C1 segment of cervical spinal cord (tissue), 14 donors: Measurements from ENCODE around the gene PAK2.
"Not testable (repeated sequence)": the region's sequence is repeated elsewhere in the genome, so short reads cannot be mapped to it uniquely, and the experiment has no call there.

Experiments used
- DNase-seq, 14 donors: peaks; one replicate each; lab custom pipeline; 2025; lab: John Stamatoyannopoulos, UW

The PAK2 gene

DNA sequence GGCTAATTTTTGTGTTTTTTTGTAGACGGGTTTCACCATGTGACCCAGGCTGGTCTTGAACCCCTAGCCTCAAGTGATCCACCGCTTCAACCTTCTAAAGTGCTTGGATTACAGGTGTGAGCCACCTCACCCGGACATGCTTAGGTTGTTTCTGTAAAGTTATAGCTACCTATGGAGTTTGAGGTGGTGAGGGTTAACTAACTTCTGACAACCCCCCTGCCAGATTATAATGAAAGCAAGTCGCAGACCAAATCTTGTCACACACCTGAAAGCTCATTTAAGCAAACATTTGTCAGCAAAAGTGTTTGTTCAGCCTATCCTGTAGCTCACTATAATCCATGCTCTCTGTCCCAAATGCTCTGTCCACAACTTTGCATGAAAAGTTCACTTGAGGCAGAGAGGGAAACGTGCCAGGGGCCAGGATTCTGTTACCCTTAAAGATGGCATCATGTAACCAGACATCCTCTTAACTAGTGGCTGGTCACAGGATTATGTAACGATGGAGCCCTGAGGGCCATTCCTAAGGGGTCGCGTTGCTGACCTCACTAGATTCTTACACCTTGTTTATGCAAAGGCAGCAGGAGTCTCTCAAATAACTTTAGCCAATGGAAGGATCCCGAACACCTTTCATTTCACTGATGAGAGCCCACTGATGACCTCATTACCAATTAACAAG, 103.9 kb downstream of the PAK2 start:
- no peak for DNase-seq

DNA sequence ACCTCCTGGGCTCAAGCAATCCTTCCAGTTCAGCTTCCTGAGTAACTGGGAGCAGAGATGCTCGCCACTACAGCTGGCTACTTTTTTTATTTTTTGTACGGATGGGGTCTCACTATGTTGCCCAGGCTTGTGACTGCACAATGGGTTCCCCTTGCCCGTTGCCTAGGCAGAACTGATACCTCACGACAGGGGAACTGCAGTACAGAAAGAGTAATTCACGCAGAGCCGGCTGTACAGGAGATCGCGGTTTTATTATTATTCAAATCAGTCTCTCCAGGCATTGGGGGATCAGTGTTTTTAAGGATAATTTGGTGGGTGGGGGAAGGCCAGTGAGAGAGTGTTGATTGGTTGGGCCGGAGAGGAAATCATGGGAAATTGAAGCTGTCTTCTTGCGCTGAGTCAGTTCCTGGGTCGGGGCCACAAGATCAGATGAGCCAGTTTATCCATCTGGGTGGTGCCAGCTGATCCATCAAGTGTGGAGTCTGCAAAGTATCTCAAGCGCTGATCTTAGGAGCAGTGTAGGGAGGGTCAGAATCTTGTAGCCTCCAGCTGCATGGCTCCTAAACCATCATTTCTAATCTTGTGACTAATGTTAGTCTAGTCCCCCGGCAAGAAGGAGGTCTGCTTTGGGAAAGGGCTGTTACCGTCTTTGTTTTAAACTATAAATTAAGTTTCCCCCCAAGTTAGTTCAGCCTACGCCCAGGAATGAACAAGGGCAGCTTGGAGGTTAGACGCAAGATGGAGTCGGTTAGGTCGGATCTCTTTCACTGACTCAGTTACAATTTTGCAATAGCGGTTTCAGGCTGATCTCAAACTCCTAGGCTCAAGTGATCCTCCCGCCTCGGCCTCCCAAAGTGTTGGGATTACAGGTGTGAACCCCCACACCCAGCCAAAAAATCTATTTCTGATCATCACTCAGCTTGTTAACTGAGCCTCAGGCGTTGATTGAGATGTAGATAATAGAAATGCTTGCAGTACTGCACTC, 104.9 kb downstream of the PAK2 start:
- not testable (repeated sequence) for DNase-seq

DNA sequence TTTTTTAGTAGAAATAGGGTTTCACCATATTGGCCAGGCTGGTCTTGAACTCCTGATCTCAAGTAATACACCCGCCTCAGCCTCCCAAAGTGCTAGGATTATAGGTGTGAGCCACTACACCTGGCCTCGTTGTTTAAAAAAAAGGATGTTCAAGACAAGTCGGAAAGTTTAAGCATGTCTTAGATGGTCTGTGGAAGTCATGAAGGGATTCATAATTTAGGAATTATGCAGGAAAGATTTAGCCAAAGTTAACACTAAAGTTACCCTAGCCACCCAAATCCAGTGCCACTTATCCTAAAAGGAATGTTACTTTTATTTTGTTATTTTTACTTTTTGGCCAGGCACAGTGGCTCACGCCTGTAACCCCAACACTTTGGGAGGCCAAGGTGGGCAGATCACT, 108.7 kb downstream of the PAK2 start:
- DNase-seq, result not testable (repeated sequence)

DNA sequence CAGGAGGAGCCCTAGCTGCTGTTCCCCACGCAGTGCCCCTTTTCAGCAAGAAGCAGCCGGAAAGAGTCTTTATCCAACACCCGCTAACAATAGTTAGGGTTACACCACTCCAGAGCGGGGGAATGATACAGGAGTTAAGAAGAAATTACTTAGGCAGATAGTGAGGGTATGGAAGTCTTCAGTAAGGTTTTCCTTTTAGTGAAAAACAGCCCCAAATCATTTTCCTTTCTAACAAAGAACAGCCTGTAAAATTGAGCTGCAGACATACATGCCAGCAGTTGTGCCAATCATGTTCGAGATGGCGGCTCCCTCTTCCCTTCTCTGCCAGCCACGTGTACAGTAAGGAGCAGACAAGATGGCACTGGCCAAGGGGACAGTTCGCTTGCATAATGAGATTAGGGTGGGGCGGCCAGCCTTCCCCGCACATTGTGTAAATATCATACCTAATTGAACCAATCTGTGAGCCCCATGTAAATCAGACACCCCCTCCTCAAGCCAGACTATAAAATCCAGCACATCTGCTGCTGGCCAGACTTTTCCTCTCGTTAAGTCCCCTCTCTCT, 109.6 kb downstream of the PAK2 start:
- DNase-seq, result no peak

DNA sequence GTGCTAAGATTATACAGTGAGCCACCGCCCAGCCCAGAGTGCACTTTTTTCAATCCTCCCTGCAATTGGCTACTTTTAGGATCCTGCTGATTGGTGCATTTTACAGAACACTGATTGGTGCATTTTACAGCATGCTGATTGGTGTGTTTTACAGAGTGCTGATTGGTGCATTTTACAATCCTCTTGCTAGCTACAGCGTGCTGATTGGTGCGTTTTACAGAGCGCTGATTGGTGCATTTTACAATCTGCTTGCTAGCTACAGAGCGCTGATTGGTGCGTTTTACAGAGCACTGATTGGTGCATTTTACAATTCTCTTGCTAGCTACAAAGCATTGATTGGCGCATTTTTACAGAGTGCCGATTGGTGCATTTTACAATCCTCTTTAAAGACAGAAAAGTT, 123.3 kb downstream of the PAK2 start:
- not testable (repeated sequence) for DNase-seq

DNA sequence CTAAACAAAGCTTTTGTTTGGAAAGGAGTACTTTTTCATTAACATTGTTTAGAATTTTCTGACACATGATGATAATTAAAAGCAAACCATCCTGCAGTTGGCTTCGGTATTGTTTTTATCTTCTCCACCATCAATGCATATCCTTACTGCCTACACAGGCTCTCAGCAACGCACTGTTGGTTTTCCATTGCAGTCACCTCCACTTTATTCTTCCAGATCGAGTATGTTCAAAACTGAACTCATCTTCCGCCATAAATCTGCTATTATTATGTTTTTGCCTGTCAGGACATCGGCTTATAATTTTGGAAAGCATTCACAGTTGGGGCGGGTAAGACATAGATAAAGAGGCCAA, 127.5 kb downstream of the PAK2 start:
- DNase-seq, result no peak

DNA sequence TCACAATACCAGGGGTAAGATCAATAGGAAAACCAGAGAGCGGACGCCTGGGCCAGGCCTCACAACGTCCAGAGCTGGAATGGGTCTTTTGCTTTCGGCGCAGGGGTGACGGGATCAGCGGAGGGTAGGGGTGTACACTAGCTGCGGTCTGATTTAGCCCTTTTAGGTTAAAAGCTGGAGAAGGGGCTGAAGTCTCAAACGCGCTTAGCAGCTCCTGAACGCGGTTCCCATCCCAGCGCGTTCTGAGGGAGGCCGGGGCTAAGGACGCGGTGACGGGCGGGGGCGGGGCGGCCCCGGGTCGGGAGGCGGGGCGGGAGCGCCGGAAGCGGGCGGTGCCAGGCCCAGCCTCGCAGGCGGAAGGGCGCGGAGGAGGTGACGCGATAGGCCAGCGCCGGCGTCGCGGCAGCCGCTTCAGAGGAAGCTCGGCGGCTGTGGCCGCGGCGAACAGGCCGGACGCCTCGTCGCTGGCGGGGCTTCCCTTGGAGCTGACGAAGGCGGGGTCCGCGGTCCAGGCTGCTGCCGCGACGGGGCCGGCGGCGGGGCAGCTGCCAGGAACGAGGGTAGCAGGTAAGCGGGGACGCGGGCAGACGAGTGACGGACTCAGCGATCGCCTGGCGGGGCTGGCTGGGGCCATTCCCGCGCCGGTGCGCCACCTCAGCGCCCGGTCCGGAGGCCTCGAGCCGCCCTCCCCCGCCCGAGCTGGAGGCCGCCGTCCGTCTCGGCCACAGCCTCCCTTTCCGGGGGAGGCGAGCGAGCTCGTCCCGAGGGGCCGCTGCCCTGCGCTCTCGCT, 128.0 kb downstream of the PAK2 start, which contains the start of gene SENP5:
TSS of gene SENP5 (plus strand) at position 414 of the 790 bp plus-strand sequence. CDS start 17,262 bp downstream, outside the sequence.
- peak; percentile 47 to 95 (median 86) for DNase-seq

DNA sequence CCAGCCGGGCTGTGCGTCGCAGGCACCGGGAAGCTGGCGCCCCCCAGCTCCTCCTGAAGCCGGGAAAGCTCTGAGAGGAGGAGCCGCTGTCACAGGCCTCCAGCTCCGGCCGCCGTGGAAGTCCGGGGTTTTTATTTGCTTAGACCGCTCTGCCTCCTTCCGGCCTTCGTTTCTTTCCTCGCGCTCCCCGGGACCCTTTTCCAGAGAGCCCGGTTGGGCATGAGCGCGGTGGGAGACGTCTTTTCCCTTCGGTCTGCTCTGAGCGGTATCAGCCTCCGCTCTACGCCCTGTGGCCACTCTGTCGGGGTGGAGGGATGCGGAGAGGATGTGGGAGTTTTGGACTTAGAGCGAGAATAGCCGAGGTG, 128.6 kb downstream of the PAK2 start:
- peak in 2 of 14 donors; percentile 17 to 29 for DNase-seq

DNA sequence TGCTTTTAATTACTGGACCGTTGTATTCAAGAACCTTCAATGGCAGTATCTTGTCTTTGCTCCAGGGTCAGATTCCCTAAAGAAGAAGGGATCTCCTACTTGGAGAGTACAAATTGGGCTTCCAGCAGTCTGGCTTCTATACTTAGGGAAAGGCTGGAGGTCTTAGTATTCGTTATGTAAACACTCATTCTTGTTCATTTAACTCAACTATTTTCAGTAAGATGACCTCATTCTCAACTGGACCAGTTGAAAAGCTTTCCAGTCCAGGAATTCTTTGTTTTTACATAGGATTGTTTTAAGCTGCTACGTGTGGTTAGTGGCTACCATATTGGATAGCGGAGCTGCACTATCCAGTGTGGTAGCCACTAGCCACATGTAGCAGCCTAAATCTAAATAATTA, 132.7 kb downstream of the PAK2 start:
- no peak for DNase-seq

DNA sequence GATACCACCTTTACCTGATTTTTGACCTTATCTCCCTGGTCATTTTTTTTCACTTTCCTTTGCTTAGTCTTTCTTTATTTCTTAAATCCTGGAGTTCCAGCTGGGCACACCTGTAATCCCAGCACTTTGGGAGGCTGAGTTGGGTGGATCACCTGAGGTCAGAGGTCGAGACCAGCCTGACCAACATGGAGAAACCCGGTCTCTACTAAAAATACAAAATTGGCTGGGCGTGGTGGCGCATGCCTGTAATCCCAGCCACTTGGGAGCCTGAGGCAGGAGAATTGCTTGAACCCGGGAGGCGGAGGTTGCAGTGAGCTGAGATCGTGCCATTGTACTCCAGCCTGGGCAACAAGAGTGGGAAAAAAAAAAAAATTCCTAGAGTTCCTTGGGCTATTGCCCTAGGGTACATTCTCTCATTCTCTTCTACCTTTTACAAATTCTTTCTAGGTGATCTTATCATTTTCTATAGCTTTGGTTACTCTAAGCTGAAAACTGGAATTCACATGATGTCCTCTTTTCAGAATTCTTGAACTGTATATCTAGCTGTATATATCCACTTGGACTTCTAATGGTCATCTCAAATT, 134.9 kb downstream of the PAK2 start:
- not testable (repeated sequence) for DNase-seq

DNA sequence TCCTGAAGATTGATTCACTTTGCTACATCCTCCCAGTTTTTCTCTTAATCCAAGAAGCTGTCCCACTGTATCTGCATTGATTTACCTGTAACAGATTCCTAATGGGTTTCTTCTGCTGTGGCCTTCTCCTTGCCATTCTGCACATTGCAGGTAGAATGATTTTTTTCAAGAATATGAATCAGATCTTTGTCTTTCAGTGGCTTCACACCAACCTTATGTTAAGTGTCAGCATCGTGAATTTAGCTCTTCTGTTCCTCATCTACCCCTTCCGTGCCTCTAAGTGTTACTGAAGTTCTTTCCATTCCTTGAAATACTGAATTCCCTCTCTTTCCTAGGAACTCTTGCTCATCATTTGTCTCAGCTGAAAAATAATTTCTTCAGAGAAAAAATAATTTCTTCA, 135.6 kb downstream of the PAK2 start:
- no peak for DNase-seq
